Pons (tissue), 1 donor: ENCODE measurements around the gene B3GALT5.
"Not testable (repeated sequence)": the region's sequence is repeated elsewhere in the genome, so short reads cannot be mapped to it uniquely, and the experiment has no call there.

ENCODE experiments used
- DNase-seq: peaks from one replicate; pipeline ENCODE4 v3.0.0-alpha.2; 2016; ENCODE audit warnings: low spot score

The B3GALT5 gene, protein sequence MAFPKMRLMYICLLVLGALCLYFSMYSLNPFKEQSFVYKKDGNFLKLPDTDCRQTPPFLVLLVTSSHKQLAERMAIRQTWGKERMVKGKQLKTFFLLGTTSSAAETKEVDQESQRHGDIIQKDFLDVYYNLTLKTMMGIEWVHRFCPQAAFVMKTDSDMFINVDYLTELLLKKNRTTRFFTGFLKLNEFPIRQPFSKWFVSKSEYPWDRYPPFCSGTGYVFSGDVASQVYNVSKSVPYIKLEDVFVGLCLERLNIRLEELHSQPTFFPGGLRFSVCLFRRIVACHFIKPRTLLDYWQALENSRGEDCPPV

DNA sequence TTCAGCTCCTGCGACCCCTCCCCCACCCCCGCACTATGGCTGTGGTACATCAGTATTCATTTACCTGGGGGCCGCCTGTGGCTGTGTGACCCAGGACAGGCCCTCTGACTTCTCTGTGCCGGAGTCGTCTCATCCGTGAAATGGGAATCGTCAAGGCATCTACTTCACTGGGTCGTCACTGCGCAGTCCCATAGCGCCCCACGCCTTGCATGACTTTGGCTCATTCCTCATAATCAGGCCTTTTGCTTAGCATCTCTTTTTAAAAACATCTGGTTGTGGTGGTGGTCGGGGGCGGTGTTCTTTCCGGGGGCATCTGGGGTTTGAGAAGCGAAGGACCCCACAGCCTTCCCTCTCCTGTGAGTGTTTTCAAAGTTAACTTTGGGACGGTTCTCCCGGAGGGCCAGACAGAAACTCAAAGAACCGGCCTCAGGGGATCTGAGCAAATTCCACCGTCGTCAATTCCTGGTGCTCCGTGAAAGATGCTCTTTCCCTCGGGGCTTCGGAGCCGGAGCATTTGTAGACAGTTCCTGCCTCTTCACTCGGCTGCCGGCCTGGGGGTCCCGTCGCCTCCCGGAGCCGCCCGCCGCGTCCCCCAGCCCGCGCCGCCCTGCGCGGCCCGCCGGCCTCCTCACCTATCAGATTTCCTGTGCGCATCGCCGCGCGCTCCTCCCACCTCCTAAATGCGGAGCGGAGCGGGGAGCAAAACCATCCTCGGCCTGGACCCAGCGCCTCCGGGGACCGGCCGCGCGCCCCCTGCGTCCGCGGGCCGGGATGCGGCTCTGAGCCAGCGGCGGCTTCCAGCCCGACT lies at the start of gene B3GALT5:
Gene B3GALT5 (plus strand): TSS at position 708 of the 808 bp plus-strand sequence. CDS start 47,620 bp downstream, outside the sequence.
- DNase-seq, result no peak

DNA sequence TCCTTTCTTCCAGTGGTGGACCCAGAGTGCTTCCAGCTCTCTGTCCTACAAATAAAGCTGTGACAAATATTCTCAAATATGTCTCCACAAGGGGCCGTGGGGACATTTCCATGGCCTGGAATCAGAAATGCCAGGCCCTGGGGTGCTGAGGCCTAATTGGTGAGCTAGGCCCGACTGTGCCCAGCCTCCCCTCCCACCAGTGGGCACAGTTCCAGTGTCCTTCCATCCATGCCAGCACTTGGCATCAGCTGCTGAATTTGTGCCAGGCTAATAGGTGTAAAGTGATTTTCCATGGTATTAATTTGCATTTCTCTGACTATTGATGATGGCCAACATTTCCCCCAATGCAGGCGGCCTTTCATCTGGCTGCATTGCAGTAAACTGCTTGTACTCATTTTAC lies 48.5 kb upstream of the B3GALT5 start:
- peak; percentile 51 for DNase-seq

- no peak for DNase-seq
These were observed 45.4 kb upstream of the B3GALT5 start for GRCh38 chr21:39567180-39567972.

GRCh38 chr21:39568361-39568760 lies 44.4 kb upstream of the B3GALT5 start:
- DNase-seq, result no peak

- no peak for DNase-seq
These were observed 37.0 kb upstream of the B3GALT5 start for GRCh38 chr21:39575775-39576174.

DNA sequence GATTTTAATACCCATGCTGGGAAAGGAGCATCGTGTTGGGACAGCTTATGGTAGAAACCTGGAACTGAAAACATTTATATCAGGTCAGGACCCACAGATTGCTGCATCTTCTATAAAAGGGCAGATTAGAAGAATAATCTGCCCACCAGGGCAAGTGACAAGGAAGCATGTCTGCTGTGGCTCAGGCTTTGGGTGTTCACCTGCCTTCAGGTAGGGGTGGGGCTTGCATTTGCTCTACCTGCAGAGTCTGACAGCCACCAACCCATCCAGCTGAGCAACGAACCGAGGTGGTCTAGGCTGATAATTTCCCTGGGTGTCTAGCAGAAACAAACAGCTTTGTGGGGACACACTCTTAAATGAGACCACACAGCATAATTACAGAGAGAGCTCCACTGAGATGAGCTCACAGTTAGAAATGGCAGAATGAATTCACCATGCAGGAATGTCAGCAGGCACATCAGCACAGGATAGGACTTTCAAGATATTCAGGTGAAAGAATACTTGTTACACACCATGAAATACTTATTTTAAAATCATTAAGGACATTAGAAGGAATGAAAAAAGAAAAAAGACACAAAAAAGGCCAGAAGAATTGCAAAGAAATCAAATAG lies 36.1 kb upstream of the B3GALT5 start:
- DNase-seq, result no peak

DNA sequence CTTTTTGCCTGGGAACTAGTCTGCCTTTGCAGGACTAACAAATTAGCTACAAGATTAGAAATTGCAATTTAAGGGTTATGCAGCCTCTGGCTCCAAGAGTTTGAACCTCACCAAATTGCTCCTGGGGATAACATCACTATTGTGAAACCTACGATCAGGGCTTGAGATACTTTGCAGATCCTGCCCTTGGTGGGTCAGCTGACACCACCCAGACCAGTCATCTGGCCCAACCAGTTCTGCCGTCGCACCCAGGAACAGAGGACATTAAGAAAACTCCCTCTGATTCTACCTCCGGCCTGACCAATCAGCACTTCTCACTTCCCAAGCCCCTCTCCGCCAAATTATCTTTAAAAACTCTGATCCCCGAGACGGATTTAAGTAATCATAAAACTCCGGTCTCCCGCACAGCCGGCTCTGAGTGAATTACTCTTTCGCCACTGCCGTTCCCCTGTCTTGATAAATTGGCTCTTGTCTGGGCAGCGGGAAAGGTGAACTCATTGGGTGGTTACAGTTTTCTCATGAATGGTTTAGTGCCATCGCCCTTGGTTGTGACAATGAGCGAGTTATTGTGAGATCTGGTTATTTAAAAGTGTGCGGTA lies 32.9 kb upstream of the B3GALT5 start:
- DNase-seq, result no peak

DNA sequence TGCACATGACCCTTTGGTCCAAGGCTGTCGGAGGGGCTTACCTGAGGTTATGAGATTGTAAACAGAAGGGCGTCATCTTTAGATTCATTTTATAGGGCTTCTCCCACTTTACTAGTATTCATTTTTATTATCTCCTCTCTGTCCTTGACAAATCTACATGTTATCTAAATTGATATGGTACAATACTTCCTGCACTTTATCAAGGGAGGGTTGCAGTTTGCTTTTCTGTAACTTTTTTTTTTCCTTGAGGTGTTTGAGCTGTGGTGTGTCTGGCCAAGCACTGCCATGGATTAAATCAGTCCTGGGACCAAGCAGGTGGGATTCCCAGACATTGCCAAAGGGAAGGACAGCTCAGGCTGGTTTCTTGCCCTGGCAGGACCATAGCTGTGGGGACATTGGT lies 32.0 kb upstream of the B3GALT5 start:
- DNase-seq, result no peak

GRCh38 chr21:39581414-39581813 lies 31.3 kb upstream of the B3GALT5 start:
- DNase-seq, result no peak

- DNase-seq, result no peak
These were observed 30.0 kb upstream of the B3GALT5 start for GRCh38 chr21:39582749-39583148.

GRCh38 chr21:39583586-39583985 lies 29.2 kb upstream of the B3GALT5 start:
- DNase-seq, result not testable (repeated sequence)

- DNase-seq, result no peak
These were observed 25.4 kb upstream of the B3GALT5 start for GRCh38 chr21:39587376-39587775.

GRCh38 chr21:39588884-39589283 lies 23.9 kb upstream of the B3GALT5 start:
- no peak for DNase-seq

DNA sequence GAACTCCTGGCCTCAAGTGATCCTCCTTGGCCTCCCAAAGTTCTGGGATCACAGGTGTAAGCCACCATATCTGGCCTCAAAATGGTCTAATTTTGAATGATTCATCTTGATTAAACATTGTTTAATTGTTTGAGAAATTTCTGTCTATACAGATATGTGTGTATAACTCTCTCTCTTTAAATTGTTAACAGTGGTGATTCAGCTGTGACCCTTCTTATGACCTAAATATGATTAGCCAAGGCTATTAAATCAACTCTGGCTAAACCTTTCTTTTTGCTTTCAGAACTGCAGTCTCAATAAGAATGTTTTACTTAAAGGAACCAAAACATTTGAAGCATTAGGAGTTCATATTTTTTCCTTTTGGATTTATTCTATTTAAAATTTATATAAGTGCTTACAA lies 19.2 kb upstream of the B3GALT5 start:
- no peak for DNase-seq

GRCh38 chr21:39595465-39595864 lies 17.3 kb upstream of the B3GALT5 start:
- DNase-seq, result no peak

DNA sequence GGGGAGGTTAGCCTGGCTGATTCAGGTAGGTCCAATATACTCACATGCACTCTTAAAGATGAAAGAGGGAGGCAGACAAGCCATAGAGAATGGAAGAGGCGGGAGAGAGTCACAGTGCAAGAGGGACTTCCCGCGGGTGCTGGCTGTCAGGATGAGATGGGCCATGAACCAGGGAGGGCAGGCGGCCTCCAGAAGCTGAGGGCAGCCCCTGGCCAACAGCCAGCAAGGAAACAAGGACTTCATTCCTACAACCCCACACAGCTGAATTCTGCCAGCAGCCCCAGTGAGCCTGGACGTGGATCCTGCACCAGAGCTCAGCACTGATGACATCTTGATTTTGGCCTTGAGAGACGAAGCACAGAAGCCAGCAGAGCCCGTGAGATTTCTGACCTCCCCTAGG lies 15.1 kb upstream of the B3GALT5 start:
- peak; percentile 17 for DNase-seq

DNA sequence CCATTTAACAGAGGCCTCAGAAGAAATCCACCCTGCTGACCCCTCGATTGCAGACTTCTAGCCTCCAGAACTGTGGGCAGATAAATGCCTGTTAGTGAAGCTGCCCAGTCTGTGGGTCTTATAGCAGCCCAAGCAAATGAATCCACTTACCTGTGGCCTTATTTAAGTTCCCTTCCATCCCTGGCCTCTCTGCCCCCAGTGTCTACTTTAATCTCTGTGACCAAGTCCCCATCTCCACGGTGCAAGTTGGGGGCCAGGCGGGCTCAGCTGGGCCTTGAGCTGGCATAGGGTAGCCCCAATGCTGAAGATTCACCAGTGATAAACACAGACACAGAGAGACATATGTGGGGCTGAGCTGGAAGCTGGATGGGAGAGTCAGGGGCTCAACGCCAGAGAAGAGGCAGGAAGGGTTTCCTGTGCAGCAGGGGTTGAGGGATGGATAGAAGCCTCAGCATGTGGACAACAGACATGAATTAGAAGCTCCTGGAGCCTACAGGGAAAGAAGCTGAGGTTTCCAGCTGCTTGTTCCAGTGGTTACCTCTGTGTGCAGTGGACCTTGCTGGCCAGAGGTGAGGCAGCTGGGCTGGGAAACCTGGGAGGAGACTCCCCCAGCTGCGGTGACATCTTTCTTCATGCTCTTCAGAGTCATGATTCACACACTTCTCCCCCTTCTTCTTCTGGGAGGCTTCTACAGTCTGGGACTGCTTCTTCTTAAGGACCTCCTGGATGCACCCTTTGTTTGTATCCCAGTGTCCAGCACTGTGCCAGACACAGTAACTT lies 13.4 kb upstream of the B3GALT5 start:
- DNase-seq, result no peak

DNA sequence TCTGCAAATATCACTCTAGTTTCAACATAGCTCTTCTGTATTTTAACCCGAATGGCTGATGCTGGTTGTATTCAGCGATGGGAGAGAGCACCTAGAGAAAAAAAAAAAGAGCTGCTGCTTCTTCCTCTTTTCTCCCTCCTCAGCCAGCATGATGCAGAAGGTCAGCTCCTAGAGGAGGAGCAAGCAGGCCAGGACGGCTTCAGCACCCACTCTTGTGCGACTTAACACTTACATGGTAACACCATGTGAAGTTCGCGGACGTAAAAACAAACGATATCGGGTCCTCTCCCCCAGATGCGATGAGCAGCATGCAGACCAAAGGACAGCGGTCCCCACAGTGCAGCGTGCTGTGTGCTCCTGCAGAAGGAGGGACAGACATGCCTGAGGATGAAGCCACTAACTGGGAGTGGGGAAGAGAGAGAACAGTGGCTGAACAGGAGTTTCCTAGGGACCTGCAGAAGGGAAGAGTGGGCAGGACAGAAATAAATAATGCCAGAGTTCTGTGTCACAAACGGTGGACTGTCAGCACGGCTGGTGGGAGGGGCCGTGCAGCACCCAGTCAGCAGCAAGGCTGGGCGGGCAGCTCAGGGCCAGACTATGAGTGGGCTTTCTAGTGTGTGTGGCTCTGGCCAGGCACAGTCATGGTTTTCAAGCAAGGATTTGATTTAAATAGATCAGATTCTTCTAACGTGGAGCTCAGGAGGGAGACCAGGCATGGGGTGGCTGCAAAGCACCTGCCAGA lies 11.4 kb upstream of the B3GALT5 start:
- peak; percentile 26 for DNase-seq

GRCh38 chr21:39602076-39602689 lies 10.6 kb upstream of the B3GALT5 start:
- no peak for DNase-seq

- DNase-seq, result no peak
These were observed 9.9 kb upstream of the B3GALT5 start for GRCh38 chr21:39602793-39603192.
